ENCODE data around the gene PEX10. TPM values are rescaled to one million over a fixed set of nuclear protein-coding genes. Genes with fewer than 3 reads are reported as not detected.

The PEX10 gene
- total RNA-seq, 2 donors from 2014 or later, result 35.6 TPM

DNA sequence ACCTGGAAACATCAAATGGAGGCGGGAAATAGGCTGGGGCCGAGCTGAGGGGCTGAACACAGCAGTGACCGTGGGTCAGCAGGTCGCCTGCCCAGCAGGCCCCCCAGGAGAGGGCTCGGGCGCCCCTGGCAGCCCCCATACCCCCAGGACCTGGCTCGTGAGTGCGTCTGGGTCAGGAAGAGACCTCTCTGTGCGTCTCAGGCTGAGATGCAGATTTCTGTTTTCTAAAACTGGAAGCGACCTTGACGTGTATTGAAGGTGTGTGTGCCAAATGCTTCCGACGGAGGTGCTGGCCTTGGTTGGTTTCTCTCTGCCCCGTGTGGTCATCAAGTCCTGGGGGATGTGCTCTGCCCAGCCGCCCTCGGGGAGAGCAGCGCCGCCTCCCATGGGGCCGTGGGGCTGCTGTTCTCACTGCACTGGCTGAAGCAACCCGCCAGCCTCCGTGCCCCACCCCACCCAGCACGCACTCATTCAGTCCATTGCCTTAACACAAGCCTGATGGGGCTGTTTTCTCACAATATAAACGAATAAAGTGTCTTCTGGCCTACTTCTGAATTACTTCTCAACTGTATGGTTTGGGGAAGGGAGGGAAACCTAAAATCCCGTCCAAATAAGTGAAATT, 7.4 kb downstream of the PEX10 start:
- no peak overlapping the region for H3K27ac Mint-ChIP-seq
- Histone ChIP-seq H3K9ac (ENCODE audit: extremely low read depth, low read length, poor library complexity, severe bottlenecking) (no peak overlapping the region), H3K27ac (ENCODE audit: low read depth, low read length) (no peak overlapping the region), H3K4me1 (ENCODE audit: control insufficient read depth, insufficient read depth, low read length) (no peaks in the 10 kb centered on the region), H3K36me3 (ENCODE audit: control insufficient read depth, insufficient read depth, low read length) (peaks cover 49% of the 10 kb centered on the region), H3K4me3 (ENCODE audit: low read length) (no peak overlapping the region), H3K27me3 (ENCODE audit: control insufficient read depth, insufficient read depth, low read length, poor library complexity, severe bottlenecking) (no peaks in the 10 kb centered on the region), H3K9me3 (ENCODE audit: control insufficient read depth, low read length) (no peaks in the 10 kb centered on the region)
- H3K36me3 Mint-ChIP-seq (ENCODE audit: low read depth), result peaks cover 64% of the 10 kb centered on the region
- H3K9me3 Mint-ChIP-seq, result no peaks in the 10 kb centered on the region
- H3K4me3 Mint-ChIP-seq, result no peak overlapping the region
- H3K4me1 Mint-ChIP-seq, result no peaks in the 10 kb centered on the region
- WGBS, 2 experiments (ENCODE audit: insufficient coverage in 1 of 2, insufficient read length in 1 of 2), result 93 to 96% methylated on average over 15 to 24 of the region's 24 CpGs
- TF ChIP-seq, protein P1, sequence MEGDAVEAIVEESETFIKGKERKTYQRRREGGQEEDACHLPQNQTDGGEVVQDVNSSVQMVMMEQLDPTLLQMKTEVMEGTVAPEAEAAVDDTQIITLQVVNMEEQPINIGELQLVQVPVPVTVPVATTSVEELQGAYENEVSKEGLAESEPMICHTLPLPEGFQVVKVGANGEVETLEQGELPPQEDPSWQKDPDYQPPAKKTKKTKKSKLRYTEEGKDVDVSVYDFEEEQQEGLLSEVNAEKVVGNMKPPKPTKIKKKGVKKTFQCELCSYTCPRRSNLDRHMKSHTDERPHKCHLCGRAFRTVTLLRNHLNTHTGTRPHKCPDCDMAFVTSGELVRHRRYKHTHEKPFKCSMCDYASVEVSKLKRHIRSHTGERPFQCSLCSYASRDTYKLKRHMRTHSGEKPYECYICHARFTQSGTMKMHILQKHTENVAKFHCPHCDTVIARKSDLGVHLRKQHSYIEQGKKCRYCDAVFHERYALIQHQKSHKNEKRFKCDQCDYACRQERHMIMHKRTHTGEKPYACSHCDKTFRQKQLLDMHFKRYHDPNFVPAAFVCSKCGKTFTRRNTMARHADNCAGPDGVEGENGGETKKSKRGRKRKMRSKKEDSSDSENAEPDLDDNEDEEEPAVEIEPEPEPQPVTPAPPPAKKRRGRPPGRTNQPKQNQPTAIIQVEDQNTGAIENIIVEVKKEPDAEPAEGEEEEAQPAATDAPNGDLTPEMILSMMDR (conservative IDR thresholded peaks at IDR 0.05), result no peak
- no peak for DNase-seq
- no peaks in the 10 kb centered on the region for H3K27me3 Mint-ChIP-seq (ENCODE audit: insufficient read depth)

DNA sequence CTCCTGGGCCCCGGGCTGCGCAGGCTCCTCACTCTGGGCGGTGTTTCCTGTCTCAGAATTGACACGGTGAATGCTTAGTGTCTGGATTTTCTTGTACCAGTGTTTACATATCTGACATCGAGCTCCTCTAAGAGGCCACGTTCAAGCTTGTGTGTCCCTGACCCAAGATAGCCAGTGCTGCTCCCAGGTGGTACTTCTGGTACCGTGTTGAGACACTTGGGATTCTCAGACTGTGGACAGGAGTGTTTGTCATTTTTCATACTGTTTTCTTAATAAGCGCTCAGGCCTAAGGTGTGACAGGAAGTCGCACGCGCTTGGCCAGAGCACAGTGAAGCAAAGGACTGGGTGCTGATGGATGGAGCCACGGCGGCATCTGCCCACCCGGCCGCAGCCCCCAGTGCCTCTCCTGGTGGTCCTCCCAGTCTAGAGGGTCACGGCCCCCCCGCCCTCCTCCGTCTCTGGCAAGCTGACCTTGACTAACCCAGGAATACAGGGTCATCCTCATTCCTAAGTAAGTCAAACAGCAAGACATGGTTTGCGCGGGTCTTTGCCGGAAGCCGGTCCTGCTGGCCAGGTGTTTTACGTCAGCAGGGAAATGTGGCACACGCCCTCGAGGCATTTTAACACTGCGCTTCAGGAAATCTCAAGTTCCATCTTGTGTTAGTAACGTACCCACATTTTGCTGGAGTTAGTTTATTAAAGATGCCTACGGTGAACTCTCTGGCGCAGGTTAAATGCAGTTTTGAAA, 8.0 kb downstream of the PEX10 start:
- no peak overlapping the region for H3K4me3 Mint-ChIP-seq
- 94 to 95% methylated on average over 25 to 29 of the region's 29 CpGs for WGBS, 2 experiments (ENCODE audit: insufficient coverage in 1 of 2, insufficient read length in 1 of 2)
- H3K4me1 Mint-ChIP-seq, result no peaks in the 10 kb centered on the region
- no peak overlapping the region for H3K4me3 ChIP-seq (ENCODE audit: low read length)
- no peak overlapping the region for H3K27ac Mint-ChIP-seq
- no peaks in the 10 kb centered on the region for H3K27me3 ChIP-seq (ENCODE audit: control insufficient read depth, insufficient read depth, low read length, poor library complexity, severe bottlenecking)
- H3K27me3 Mint-ChIP-seq (ENCODE audit: insufficient read depth), result no peaks in the 10 kb centered on the region
- H3K9me3 Mint-ChIP-seq, result no peaks in the 10 kb centered on the region
- no peak overlapping the region for H3K9ac ChIP-seq (ENCODE audit: extremely low read depth, low read length, poor library complexity, severe bottlenecking)
- H3K27ac ChIP-seq (ENCODE audit: low read depth, low read length), result no peak overlapping the region
- H3K9me3 ChIP-seq (ENCODE audit: control insufficient read depth, low read length), result no peaks in the 10 kb centered on the region
- H3K4me1 ChIP-seq (ENCODE audit: control insufficient read depth, insufficient read depth, low read length), result no peaks in the 10 kb centered on the region
- H3K36me3 ChIP-seq (ENCODE audit: control insufficient read depth, insufficient read depth, low read length), result peaks cover 53% of the 10 kb centered on the region
- no peak for DNase-seq
- TF ChIP-seq, protein P1 (conservative IDR thresholded peaks at IDR 0.05), result no peak
- peaks cover 65% of the 10 kb centered on the region for H3K36me3 Mint-ChIP-seq (ENCODE audit: low read depth)

DNA sequence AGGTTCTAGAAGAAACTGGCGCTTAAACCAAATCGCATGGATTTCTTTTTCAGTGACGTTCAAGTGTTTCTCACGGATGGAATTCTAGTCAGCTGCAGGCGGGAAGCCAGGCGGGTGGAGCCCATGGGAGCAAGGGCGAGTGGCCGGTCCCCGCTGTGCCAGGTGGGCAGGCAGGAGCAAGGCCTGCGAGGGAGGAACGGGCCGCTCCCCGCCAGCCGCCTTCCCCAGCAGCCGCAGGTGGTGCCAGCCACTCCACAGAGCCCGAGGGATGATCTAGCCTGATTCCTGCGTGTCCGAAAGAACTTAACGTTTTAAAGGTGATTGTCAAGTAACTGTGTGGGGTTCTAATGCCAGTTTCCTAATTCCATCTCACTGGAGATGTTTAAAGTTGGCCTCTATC, 9.1 kb downstream of the PEX10 start:
- Histone ChIP-seq H3K36me3 (ENCODE audit: control insufficient read depth, insufficient read depth, low read length) (peaks cover 63% of the 10 kb centered on the region), H3K4me1 (ENCODE audit: control insufficient read depth, insufficient read depth, low read length) (no peaks in the 10 kb centered on the region), H3K27me3 (ENCODE audit: control insufficient read depth, insufficient read depth, low read length, poor library complexity, severe bottlenecking) (no peaks in the 10 kb centered on the region), H3K27ac (ENCODE audit: low read depth, low read length) (no peak overlapping the region), H3K9ac (ENCODE audit: extremely low read depth, low read length, poor library complexity, severe bottlenecking) (no peak overlapping the region), H3K9me3 (ENCODE audit: control insufficient read depth, low read length) (no peaks in the 10 kb centered on the region), H3K4me3 (ENCODE audit: low read length) (no peak overlapping the region)
- H3K27ac Mint-ChIP-seq, result no peak overlapping the region
- TF ChIP-seq, protein P1 (conservative IDR thresholded peaks at IDR 0.05), result no peak
- no peak overlapping the region for H3K4me3 Mint-ChIP-seq
- no peak for DNase-seq
- H3K36me3 Mint-ChIP-seq (ENCODE audit: low read depth), result peaks cover 67% of the 10 kb centered on the region
- H3K27me3 Mint-ChIP-seq (ENCODE audit: insufficient read depth), result no peaks in the 10 kb centered on the region
- WGBS, 2 experiments (ENCODE audit: insufficient coverage in 1 of 2, insufficient read length in 1 of 2), result 95 to 97% methylated on average over 19 of the region's 19 CpGs
- no peaks in the 10 kb centered on the region for H3K4me1 Mint-ChIP-seq
- no peaks in the 10 kb centered on the region for H3K9me3 Mint-ChIP-seq
